GM10847 (cell line): ENCODE measurements around the gene ID2.

Experiments used
- POLR2A ChIP-seq: IDR thresholded peaks from 2 replicates; pipeline ENCODE4 v1.6.1; 2011; ENCODE audit not compliant: insufficient read length; ENCODE audit errors: extremely low read depth

Gene ID2

GRCh38 chr2:8681786-8682692, at the start of gene ID2:
Gene ID2 (plus strand): TSS chr2:8682056. CDS start chr2:8682166, 110 bp downstream.
- peak; percentile 99 for TF ChIP-seq POLR2A

GRCh38 chr2:8632755-8633154, 49.1 kb upstream of the ID2 start:
- TF ChIP-seq POLR2A = no peak

GRCh38 chr2:8633186-8633734, 48.6 kb upstream of the ID2 start:
- TF ChIP-seq POLR2A = no peak

- no peak for TF ChIP-seq POLR2A
These were observed 48.0 kb upstream of the ID2 start for GRCh38 chr2:8633735-8634313.

- TF ChIP-seq POLR2A = no peak
These were observed 47.2 kb upstream of the ID2 start for GRCh38 chr2:8634466-8635172.

- no peak for TF ChIP-seq POLR2A
These were observed 45.8 kb upstream of the ID2 start for GRCh38 chr2:8636041-8636491.

GRCh38 chr2:8636721-8637636, 44.9 kb upstream of the ID2 start:
- no peak for TF ChIP-seq POLR2A

GRCh38 chr2:8638327-8638726, 43.5 kb upstream of the ID2 start:
- no peak for TF ChIP-seq POLR2A

- TF ChIP-seq POLR2A = no peak
These were observed 42.7 kb upstream of the ID2 start for GRCh38 chr2:8639122-8639635.

GRCh38 chr2:8640498-8640897, 41.4 kb upstream of the ID2 start:
- TF ChIP-seq POLR2A = no peak

GRCh38 chr2:8641301-8641965, 40.4 kb upstream of the ID2 start:
- TF ChIP-seq POLR2A = no peak

- no peak for TF ChIP-seq POLR2A
These were observed 39.3 kb upstream of the ID2 start for GRCh38 chr2:8642366-8643068.

- TF ChIP-seq POLR2A = no peak
These were observed 38.4 kb upstream of the ID2 start for GRCh38 chr2:8643250-8643995.

GRCh38 chr2:8643996-8644356, 37.9 kb upstream of the ID2 start:
- no peak for TF ChIP-seq POLR2A
